ENCODE measurements around the gene UBE2A. TPM values are rescaled to one million over a fixed set of nuclear protein-coding genes. Genes with fewer than 3 reads are reported as not detected.

UBE2A gene
- total RNA-seq, 1 donor from 2014 or later: 73.5 TPM

- POLR2A ChIA-PET: interaction anchor here (0.7 kb wide), 1 partner anchor 65 kb away, joined by 3 read pairs; no protein-coding TSS in a partner anchor
- H3K36me3 Mint-ChIP-seq (ENCODE audit: low read depth): peaks cover 52% of the 10 kb centered on the region
These were observed 51.5 kb downstream of the UBE2A start for GRCh38 chrX:119625843-119626242.

More at GRCh38 chrX:119625843-119626242, 51.5 kb downstream of the UBE2A start:
- ATAC-seq (ENCODE audit: low read depth) (no peak), DNase-seq (no peak)
- H3K27me3 Mint-ChIP-seq: no peaks in the 10 kb centered on the region
- intact Hi-C loops (cut with micrococcal nuclease): no loop called here
- H3K4me1 Mint-ChIP-seq: peaks cover 13% of the 10 kb centered on the region
- H3K27ac Mint-ChIP-seq: no peak overlapping the region
- no peaks in the 10 kb centered on the region for H3K9me3 Mint-ChIP-seq
- no peak overlapping the region for H3K4me3 Mint-ChIP-seq
- CTCF ChIA-PET: no interaction called here
- TF ChIP-seq, protein P1, sequence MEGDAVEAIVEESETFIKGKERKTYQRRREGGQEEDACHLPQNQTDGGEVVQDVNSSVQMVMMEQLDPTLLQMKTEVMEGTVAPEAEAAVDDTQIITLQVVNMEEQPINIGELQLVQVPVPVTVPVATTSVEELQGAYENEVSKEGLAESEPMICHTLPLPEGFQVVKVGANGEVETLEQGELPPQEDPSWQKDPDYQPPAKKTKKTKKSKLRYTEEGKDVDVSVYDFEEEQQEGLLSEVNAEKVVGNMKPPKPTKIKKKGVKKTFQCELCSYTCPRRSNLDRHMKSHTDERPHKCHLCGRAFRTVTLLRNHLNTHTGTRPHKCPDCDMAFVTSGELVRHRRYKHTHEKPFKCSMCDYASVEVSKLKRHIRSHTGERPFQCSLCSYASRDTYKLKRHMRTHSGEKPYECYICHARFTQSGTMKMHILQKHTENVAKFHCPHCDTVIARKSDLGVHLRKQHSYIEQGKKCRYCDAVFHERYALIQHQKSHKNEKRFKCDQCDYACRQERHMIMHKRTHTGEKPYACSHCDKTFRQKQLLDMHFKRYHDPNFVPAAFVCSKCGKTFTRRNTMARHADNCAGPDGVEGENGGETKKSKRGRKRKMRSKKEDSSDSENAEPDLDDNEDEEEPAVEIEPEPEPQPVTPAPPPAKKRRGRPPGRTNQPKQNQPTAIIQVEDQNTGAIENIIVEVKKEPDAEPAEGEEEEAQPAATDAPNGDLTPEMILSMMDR (IDR thresholded peaks at IDR 0.05): no peak

Other genes with a start within 250 kb of the UBE2A start
- gene SLC25A43, start 175.2 kb upstream of the UBE2A start, total RNA-seq: 11.0 and 11.9 TPM in 2 replicates
- gene SLC25A5, start 106.1 kb upstream of the UBE2A start, total RNA-seq: 300 and 321 TPM in 2 replicates
- 27.5 and 32.0 TPM in 2 replicates for gene STEEP1, start 9.2 kb upstream of the UBE2A start, total RNA-seq
- gene NKRF, start 31.9 kb downstream of the UBE2A start, total RNA-seq: 21.5 and 22.6 TPM in 2 replicates
- gene SEPTIN6, start 118.6 kb downstream of the UBE2A start, total RNA-seq: 330 and 338 TPM in 2 replicates
- 9.7 and 9.9 TPM in 2 replicates for gene SOWAHD, start 184.0 kb downstream of the UBE2A start, total RNA-seq
- gene RPL39, start 217.1 kb downstream of the UBE2A start, total RNA-seq: 3,684 and 4,270 TPM in 2 replicates